Fibroblast of lung (primary cell): ENCODE measurements around the gene APRT. TPM values are rescaled to one million over a fixed set of nuclear protein-coding genes. Genes with fewer than 3 reads are reported as not detected.
A peak's percentile ranks its signal among the peaks of the same experiment; 100 is the strongest.

Experiments used
- DNase-seq, 2 donors: peaks; one replicate each; pipeline versions ENCODE4 v3.0.0 to v3.0.0-alpha.2; 2010; ENCODE audit warnings: low read depth in 2 of 2
- H2AFZ ChIP-seq: 2 replicates; pipeline ENCODE4 v1.5.1; 2012; ENCODE audit warnings: low read length, control low read depth, inconsistent platforms
- H3K27ac ChIP-seq: 2 replicates; pipeline ENCODE4 v1.5.1; 2011; ENCODE audit warnings: low read length, control low read depth; ENCODE audit not compliant: insufficient read depth
- H3K27me3 ChIP-seq: 2 replicates; pipeline ENCODE4 v1.5.1; 2011; ENCODE audit warnings: mild to moderate bottlenecking, low read length; ENCODE audit not compliant: control insufficient read depth, insufficient read depth
- H3K36me3 ChIP-seq: 2 replicates; pipeline ENCODE4 v1.5.1; 2011; ENCODE audit warnings: low read length; ENCODE audit not compliant: control insufficient read depth, insufficient read depth
- H3K4me1 ChIP-seq: 2 replicates; pipeline ENCODE4 v1.5.1; 2011; ENCODE audit warnings: low read length; ENCODE audit not compliant: control insufficient read depth, insufficient read depth; ENCODE audit errors: extremely low read depth
- H3K4me2 ChIP-seq: 2 replicates; pipeline ENCODE4 v1.5.1; 2011; ENCODE audit warnings: low read length, control low read depth; ENCODE audit not compliant: insufficient read depth; ENCODE audit errors: extremely low read depth
- H3K4me3 ChIP-seq, 4 experiments: fragments of 200-600 bp in 1 of 4; sonication (generic) in 1 of 4; replicated peaks in 1 of 4; 2 replicates each; pipeline ENCODE4 v1.5.1; 2011 to 2016; ENCODE audit warnings: low read length in 4 of 4, low read depth in 3 of 4, mild to moderate bottlenecking in 3 of 4, control low read depth in 2 of 4, inconsistent platforms in 1 of 4, mixed read lengths in 1 of 4; ENCODE audit not compliant: insufficient read depth in 1 of 4; ENCODE audit errors: control extremely low read depth in 1 of 4
- H3K79me2 ChIP-seq: 2 replicates; pipeline ENCODE4 v1.5.1; 2012; ENCODE audit warnings: mild to moderate bottlenecking, low read length, inconsistent platforms; ENCODE audit not compliant: control insufficient read depth, insufficient read depth
- H3K9ac ChIP-seq: 2 replicates; pipeline ENCODE4 v1.5.1; 2011; ENCODE audit warnings: mild to moderate bottlenecking, low read length, control low read depth; ENCODE audit not compliant: insufficient read depth
- H3K9me3 ChIP-seq: 2 replicates; pipeline ENCODE4 v1.5.1; 2012; ENCODE audit warnings: low read depth, low read length; ENCODE audit not compliant: control insufficient read depth, insufficient read depth
- H4K20me1 ChIP-seq: 2 replicates; pipeline ENCODE4 v1.5.1; 2011; ENCODE audit warnings: low read length; ENCODE audit not compliant: control insufficient read depth, insufficient read depth; ENCODE audit errors: extremely low read depth
- EZH2 ChIP-seq: IDR thresholded peaks from 2 replicates; pipeline ENCODE4 v1.5.1; 2012; ENCODE audit warnings: low read length, control low read depth, mild to moderate bottlenecking; ENCODE audit errors: missing control alignments
- polyA plus RNA-seq, 2 donors: library from polyadenylated mRNA; depleted of rRNA in 1 of 2; stranded (reverse) in 1 of 2; unstranded in 1 of 2; fragments of >200 nt; gene quantifications; 2 replicates each; pipeline ENCODE4 v1.2.1, GENCODE V29; 2011 to 2012; ENCODE audit warnings: missing spikeins in 1 of 2
- total RNA-seq: library from RNA; depleted of rRNA; stranded (reverse); fragments of >200 nt; gene quantifications from 2 replicates; pipeline ENCODE4 v1.2.1, GENCODE V29; 2014
- TF ChIP-seq, protein P1 (sequence below), 2 donors: IDR thresholded peaks in 1 of 2; conservative IDR thresholded peaks in 1 of 2; 1 replicate in 1 of 2; 2 replicates in 1 of 2; pipeline ENCODE4 v1.5.1; 2011 to 2012; ENCODE audit warnings: low read length in 2 of 2, control low read depth in 1 of 2, inconsistent platforms in 1 of 2, low read depth in 1 of 2, mild to moderate bottlenecking in 1 of 2

APRT gene
- total and polyA plus RNA-seq, 2 donors (not counting 1 experiment from before 2014, with no cell fraction given) = 39.2 to 95.6 TPM

- peaks cover 1% of the 10 kb centered on the region for H3K36me3 ChIP-seq
- peak overlapping the region; percentile 71 for H3K4me2 ChIP-seq
- peak overlapping the region; percentile 21 for H3K9ac ChIP-seq
- TF ChIP-seq EZH2 = no peak
- TF ChIP-seq, protein P1, sequence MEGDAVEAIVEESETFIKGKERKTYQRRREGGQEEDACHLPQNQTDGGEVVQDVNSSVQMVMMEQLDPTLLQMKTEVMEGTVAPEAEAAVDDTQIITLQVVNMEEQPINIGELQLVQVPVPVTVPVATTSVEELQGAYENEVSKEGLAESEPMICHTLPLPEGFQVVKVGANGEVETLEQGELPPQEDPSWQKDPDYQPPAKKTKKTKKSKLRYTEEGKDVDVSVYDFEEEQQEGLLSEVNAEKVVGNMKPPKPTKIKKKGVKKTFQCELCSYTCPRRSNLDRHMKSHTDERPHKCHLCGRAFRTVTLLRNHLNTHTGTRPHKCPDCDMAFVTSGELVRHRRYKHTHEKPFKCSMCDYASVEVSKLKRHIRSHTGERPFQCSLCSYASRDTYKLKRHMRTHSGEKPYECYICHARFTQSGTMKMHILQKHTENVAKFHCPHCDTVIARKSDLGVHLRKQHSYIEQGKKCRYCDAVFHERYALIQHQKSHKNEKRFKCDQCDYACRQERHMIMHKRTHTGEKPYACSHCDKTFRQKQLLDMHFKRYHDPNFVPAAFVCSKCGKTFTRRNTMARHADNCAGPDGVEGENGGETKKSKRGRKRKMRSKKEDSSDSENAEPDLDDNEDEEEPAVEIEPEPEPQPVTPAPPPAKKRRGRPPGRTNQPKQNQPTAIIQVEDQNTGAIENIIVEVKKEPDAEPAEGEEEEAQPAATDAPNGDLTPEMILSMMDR (conservative IDR thresholded peaks at IDR 0.05 in 1 of 2, IDR thresholded peaks at IDR 0.05 in 1 of 2; ENCODE audit: low read depth in 1 of 2, low read length in 2 of 2) = no peak
- peaks cover 1% of the 10 kb centered on the region for H4K20me1 ChIP-seq
- no peaks in the 10 kb centered on the region for H3K27me3 ChIP-seq
- H3K9me3 ChIP-seq = no peaks in the 10 kb centered on the region
- H3K27ac ChIP-seq = peak overlapping the region; percentile 47
- peak; percentile 37 to 44 for DNase-seq
- H3K4me1 ChIP-seq = peaks cover 40% of the 10 kb centered on the region
- H2AFZ ChIP-seq = no peak overlapping the region
- H3K4me3 ChIP-seq = peak overlapping the region in 1 of 4 experiments; percentile 14
- H3K79me2 ChIP-seq = peaks cover 94% of the 10 kb centered on the region
Observed at GRCh38 chr16:88779406-88780141, 32.2 kb downstream of the APRT start.

- Histone ChIP-seq H3K27me3 (no peaks in the 10 kb centered on the region), H3K79me2 (peaks cover 96% of the 10 kb centered on the region), H3K9me3 (no peaks in the 10 kb centered on the region), H3K36me3 (peaks cover 1% of the 10 kb centered on the region), H3K4me3 (no peak overlapping the region), H3K9ac (no peak overlapping the region), H2AFZ (no peak overlapping the region), H3K27ac (no peak overlapping the region), H3K4me2 (no peak overlapping the region), H3K4me1 (peaks cover 48% of the 10 kb centered on the region), H4K20me1 (peaks cover 1% of the 10 kb centered on the region)
- DNase-seq = no peak
- TF ChIP-seq, protein P1 (conservative IDR thresholded peaks at IDR 0.05 in 1 of 2, IDR thresholded peaks at IDR 0.05 in 1 of 2; ENCODE audit: low read depth in 1 of 2, low read length in 2 of 2) = no peak
- TF ChIP-seq EZH2 = no peak
Observed at GRCh38 chr16:88778541-88779065, 33.1 kb downstream of the APRT start.

DNA sequence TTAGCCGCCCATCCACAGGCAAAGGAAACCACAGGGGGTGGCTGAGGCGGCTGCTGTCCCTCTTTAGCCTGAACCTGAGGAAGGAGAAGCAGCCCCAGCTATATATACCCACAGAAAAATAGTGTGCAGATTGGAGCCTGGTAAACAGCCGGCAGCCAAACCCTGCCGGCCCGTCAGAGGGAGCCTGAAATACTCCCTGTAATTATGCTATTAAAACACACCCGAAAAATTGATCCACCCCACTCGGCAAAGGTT is 33.5 kb downstream of the APRT start:
- no peaks in the 10 kb centered on the region for H3K27me3 ChIP-seq
- no peak overlapping the region for H3K27ac ChIP-seq
- H4K20me1 ChIP-seq = peaks cover 1% of the 10 kb centered on the region
- peaks cover 51% of the 10 kb centered on the region for H3K4me1 ChIP-seq
- no peak overlapping the region for H3K9ac ChIP-seq
- no peak overlapping the region for H3K4me3 ChIP-seq
- H3K79me2 ChIP-seq = peaks cover 96% of the 10 kb centered on the region
- H3K9me3 ChIP-seq = no peaks in the 10 kb centered on the region
- H3K4me2 ChIP-seq = no peak overlapping the region
- H2AFZ ChIP-seq = no peak overlapping the region
- H3K36me3 ChIP-seq = peaks cover 1% of the 10 kb centered on the region
- TF ChIP-seq, protein P1 (conservative IDR thresholded peaks at IDR 0.05 in 1 of 2, IDR thresholded peaks at IDR 0.05 in 1 of 2; ENCODE audit: low read depth in 1 of 2, low read length in 2 of 2) = no peak
- TF ChIP-seq EZH2 = no peak
- DNase-seq = no peak
